Activated CD8-positive, alpha-beta T cell treated with anti-CD3 and anti-CD28 coated beads, Interleukin-2, amount 10 ng/mL, durations not matched to agents 7 days and 5 days (primary cell): ENCODE results near the gene SCGB1D4. TPM values are rescaled to one million over a fixed set of nuclear protein-coding genes. Genes with fewer than 3 reads are reported as not detected.
A peak's percentile ranks its signal among the peaks of the same experiment; 100 is the strongest.
"Not testable (repeated sequence)": the region's sequence is repeated elsewhere in the genome, so short reads cannot be mapped to it uniquely, and the experiment has no call there.

Source experiments
- ATAC-seq: fragments of 150-1000 bp; cut with Tn5 transposase; one replicate; pipeline ENCODE4 v1.10.0; 2021; ENCODE audit warnings: moderate library complexity
- CTCF ChIA-PET: fragments of 350-600 bp; sonication (Branson Sonifier 250); formaldehyde crosslinking; loops from one replicate; lab custom pipeline; 2021; ENCODE audit warnings: antibody characterized with exemption; lab: Charles Lee
- POLR2A ChIA-PET: fragments of 350-600 bp; sonication (Branson Sonifier 250); formaldehyde crosslinking; loops from one replicate; lab custom pipeline; 2021; ENCODE audit warnings: antibody characterized with exemption; lab: Charles Lee
- DNase-seq: peaks from one replicate; pipeline ENCODE4 v3.0.0-alpha.2; 2020
- H3K27ac Mint-ChIP-seq: one replicate; pipeline ENCODE4 v1.8.0; 2021; ENCODE audit warnings: mild to moderate bottlenecking, mixed read lengths
- H3K27me3 Mint-ChIP-seq: one replicate; pipeline ENCODE4 v1.8.0; 2021; ENCODE audit warnings: low read depth, mixed read lengths
- H3K36me3 Mint-ChIP-seq: one replicate; pipeline ENCODE4 v1.8.0; 2021; ENCODE audit warnings: low read depth, mixed read lengths
- H3K4me1 Mint-ChIP-seq: one replicate; pipeline ENCODE4 v1.8.0; 2021; ENCODE audit warnings: low read depth, mixed read lengths
- H3K4me3 Mint-ChIP-seq: one replicate; pipeline ENCODE4 v1.8.0; 2021; ENCODE audit warnings: mild to moderate bottlenecking, mixed read lengths
- H3K9me3 Mint-ChIP-seq: one replicate; pipeline ENCODE4 v1.8.0; 2022; ENCODE audit warnings: mixed read lengths; ENCODE audit not compliant: insufficient read depth
- total RNA-seq, 2 experiments: library from RNA; stranded (reverse); gene quantifications; one replicate each; pipeline ENCODE4 v1.2.3, GENCODE V29; 2021

Gene SCGB1D4, protein sequence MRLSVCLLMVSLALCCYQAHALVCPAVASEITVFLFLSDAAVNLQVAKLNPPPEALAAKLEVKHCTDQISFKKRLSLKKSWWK
- total RNA-seq, result not detected

DNA sequence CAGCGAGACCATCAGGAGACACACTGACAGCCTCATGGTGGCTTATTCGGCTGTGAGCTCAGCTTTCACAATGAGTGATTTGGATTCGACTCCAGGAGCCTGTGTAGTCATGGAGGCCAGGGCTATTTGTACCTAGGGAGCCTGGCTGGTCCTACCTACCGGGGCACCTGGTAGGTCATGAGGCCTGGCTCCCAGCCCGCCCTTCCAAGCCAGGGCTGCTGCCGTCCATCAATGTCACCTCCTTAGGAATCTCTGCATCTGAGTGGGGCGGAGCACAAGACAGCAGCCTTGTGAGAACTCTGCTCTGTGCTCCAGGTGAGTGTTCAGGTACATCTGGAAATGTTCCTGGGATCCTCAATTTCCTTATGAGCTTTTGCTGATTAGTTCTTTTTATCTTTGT is at the start of gene SCGB1D4:
Gene SCGB1D4 (minus strand): TSS at position 101 of the 400 bp plus-strand sequence. CDS start 65 bp downstream, at position 36.
- H3K4me3 Mint-ChIP-seq, result no peak within 1 kb of the TSS
- H3K27ac Mint-ChIP-seq, result no peak within 1 kb of the TSS
- ChIA-PET POLR2A (no interaction called here), CTCF (interaction anchor here (1.0 to 1.2 kb wide), 4 partner anchors 12 to 65 kb away, joined by 3 to 9 read pairs (median 4); no protein-coding TSS in a partner anchor)
- DNase-seq, result no peak
- H3K9me3 Mint-ChIP-seq, result no peaks in the 10 kb centered on the region
- no peaks in the 10 kb centered on the region for H3K36me3 Mint-ChIP-seq
- ATAC-seq, result no peak
- no peaks in the 10 kb centered on the region for H3K4me1 Mint-ChIP-seq
- H3K27me3 Mint-ChIP-seq, result peaks cover 27% of the 10 kb centered on the region

- H3K27me3 Mint-ChIP-seq, result no peaks in the 10 kb centered on the region
- POLR2A ChIA-PET, result no interaction called here
Measured at GRCh38 chr11:62345861-62346260, 47.0 kb upstream of the SCGB1D4 start.

DNA sequence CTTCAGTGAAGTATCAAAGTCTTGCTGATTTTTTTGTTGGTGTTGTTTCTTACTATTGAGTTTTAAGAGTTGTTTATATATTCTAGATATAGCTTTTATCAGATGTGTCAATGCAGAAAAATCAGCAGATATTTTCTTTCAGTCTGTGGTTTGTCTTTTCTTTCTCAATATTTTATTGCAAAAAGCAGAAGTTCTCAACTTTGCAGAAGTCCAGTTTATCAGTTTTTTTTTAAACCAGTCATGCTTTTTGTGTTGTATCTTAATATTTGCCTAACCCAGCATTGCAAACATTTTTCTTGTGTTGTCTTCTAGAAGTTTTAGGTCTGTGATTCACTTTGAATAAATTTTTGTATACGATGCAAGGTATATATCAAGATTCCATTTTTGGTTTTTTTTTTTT is 45.3 kb upstream of the SCGB1D4 start:
- ChIA-PET CTCF (no interaction called here), POLR2A (no interaction called here)
- no peak for DNase-seq
- Mint-ChIP-seq H3K27ac (no peak overlapping the region), H3K9me3 (no peaks in the 10 kb centered on the region), H3K27me3 (no peaks in the 10 kb centered on the region), H3K36me3 (peaks cover 4% of the 10 kb centered on the region), H3K4me3 (no peak overlapping the region), H3K4me1 (no peaks in the 10 kb centered on the region)
- ATAC-seq, result no peak

More at GRCh38 chr11:62345861-62346260, 47.0 kb upstream of the SCGB1D4 start:
- no peak for DNase-seq
- Mint-ChIP-seq H3K27ac (no peak overlapping the region), H3K4me3 (no peak overlapping the region), H3K36me3 (peaks cover 4% of the 10 kb centered on the region), H3K9me3 (no peaks in the 10 kb centered on the region), H3K4me1 (no peaks in the 10 kb centered on the region)
- no peak for ATAC-seq
- CTCF ChIA-PET, result no interaction called here

- DNase-seq, H3K36me3 Mint-ChIP-seq, H3K4me1 Mint-ChIP-seq, H3K4me3 Mint-ChIP-seq, H3K9me3 Mint-ChIP-seq, H3K27me3 Mint-ChIP-seq, H3K27ac Mint-ChIP-seq, POLR2A ChIA-PET, ATAC-seq: not testable (repeated sequence)
- CTCF ChIA-PET, result interaction anchor here (1.2 kb wide), 1 partner anchor 34 kb away, joined by 5 read pairs; no protein-coding TSS in a partner anchor
Measured at GRCh38 chr11:62343646-62344190, 44.8 kb upstream of the SCGB1D4 start.

DNA sequence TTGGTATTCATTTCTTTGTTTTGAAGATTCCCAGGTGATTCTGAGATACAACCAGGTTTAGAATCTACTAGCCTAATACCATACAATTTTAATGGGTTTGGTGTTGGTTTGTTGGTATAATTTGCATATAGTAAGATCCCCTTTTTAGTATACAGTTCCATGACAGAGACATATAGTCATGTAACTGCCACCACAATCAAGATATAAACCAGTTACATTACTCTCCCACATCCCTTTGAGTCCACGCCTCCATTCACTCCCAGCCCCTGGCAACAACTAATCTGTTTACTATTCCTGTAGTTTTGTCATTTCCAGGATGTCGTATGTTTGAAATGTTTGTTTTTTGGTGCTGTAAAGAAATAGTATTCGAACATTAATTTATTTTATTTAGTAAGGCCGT is 42.7 kb upstream of the SCGB1D4 start:
- ATAC-seq, result no peak

GRCh38 chr11:62340269-62340901 is 41.5 kb upstream of the SCGB1D4 start:
- Mint-ChIP-seq H3K27ac (no peak overlapping the region), H3K36me3 (peaks cover 4% of the 10 kb centered on the region), H3K4me3 (no peak overlapping the region), H3K4me1 (peaks cover 12% of the 10 kb centered on the region), H3K9me3 (no peaks in the 10 kb centered on the region), H3K27me3 (peaks cover 13% of the 10 kb centered on the region)
- CTCF ChIA-PET, result interaction anchor here (0.9 to 4.6 kb wide), 15 partner anchors 10 to 84 kb away, joined by 3 to 50 read pairs (median 6); no protein-coding TSS in a partner anchor
- DNase-seq, result peak; percentile 72
- ATAC-seq, result peak; percentile 50
- POLR2A ChIA-PET, result no interaction called here

More for the DNA sequence above, 42.7 kb upstream of the SCGB1D4 start:
- POLR2A ChIA-PET, result no interaction called here
- peaks cover 4% of the 10 kb centered on the region for H3K36me3 Mint-ChIP-seq
- no peak for DNase-seq
- CTCF ChIA-PET, result interaction anchor here (1.2 to 4.6 kb wide), 6 partner anchors 9 to 38 kb away, joined by 3 to 50 read pairs (median 9); no protein-coding TSS in a partner anchor
- peaks cover 5% of the 10 kb centered on the region for H3K27me3 Mint-ChIP-seq
- H3K4me3 Mint-ChIP-seq, result no peak overlapping the region
- peaks cover 12% of the 10 kb centered on the region for H3K4me1 Mint-ChIP-seq
- H3K9me3 Mint-ChIP-seq, result no peaks in the 10 kb centered on the region
- no peak overlapping the region for H3K27ac Mint-ChIP-seq

DNA sequence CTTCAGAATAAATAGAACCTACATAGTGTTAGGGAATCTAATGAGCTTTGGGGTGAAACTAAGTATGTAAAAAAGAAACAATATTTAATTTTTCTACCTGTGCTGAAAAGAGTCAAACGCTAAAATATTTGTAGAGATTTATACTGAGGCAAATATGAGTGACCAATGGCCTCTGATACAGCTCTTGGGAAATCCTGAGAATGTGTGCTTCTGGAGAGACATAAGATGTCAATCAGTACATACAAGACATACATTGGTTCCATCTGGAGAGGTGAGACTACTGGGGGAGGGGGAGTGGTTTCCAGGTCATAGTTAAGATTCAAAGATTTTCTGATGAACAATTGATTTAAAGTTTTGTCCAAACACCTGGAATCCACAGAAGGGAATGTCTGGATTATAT is 39.3 kb upstream of the SCGB1D4 start:
- peaks cover 12% of the 10 kb centered on the region for H3K4me1 Mint-ChIP-seq
- ChIA-PET CTCF (interaction anchor here (0.8 to 4.6 kb wide), 11 partner anchors 9 to 468 kb away, joined by 3 to 50 read pairs (median 3); no protein-coding TSS in a partner anchor), POLR2A (interaction anchor here (0.7 kb wide), 1 partner anchor 34 kb away, joined by 3 read pairs; no protein-coding TSS in a partner anchor)
- H3K9me3 Mint-ChIP-seq, result no peaks in the 10 kb centered on the region
- no peak overlapping the region for H3K27ac Mint-ChIP-seq
- DNase-seq (no peak), ATAC-seq (no peak)
- peaks cover 19% of the 10 kb centered on the region for H3K27me3 Mint-ChIP-seq
- peak overlapping the region; percentile 84 for H3K4me3 Mint-ChIP-seq
- H3K36me3 Mint-ChIP-seq, result no peaks in the 10 kb centered on the region

DNA sequence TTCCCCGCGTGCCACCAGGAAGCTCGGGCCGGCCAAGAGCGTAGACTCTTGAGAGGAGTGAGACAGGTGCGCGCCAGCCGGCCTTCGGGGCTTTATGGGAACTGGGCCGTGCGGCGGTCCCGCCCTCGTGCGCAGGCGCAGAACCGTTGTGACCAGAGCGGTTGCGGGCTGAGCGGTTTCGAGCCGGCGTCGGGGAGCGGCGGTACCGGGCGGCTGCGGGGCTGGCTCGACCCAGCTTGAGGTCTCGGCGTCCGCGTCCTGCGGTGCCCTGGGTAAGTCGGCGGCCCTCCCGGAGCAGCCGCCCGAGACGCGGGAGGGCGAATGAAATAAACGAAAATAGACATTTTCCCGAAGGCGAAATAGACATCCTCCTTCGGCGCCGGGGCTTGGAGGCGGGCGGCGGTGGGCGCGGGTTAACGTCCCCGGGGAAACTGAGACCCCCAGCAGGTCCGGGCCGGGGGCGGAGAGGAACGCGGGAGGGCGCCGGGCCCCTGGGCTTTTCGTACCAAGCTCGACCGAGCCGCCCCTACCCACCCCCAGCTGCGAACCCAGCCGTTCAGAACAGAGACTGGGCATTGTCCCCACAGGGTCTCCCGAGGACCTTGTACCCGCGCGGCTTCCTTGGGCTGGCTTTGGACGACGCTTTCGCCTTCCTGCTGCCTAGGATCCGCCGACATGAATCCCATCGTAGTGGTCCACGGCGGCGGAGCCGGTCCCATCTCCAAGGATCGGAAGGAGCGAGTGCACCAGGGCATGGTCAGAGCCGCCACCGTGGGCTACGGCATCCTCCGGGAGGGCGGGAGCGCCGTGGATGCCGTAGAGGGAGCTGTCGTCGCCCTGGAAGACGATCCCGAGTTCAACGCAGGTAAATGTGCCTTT is 38.7 kb upstream of the SCGB1D4 start, which contains the start of gene ASRGL1:
Gene ASRGL1 (plus strand): TSS at position 146 of the 879 bp plus-strand sequence. CDS start 530 bp downstream, at position 676.
- H3K27me3 Mint-ChIP-seq, result peaks cover 19% of the 10 kb centered on the region
- CTCF ChIA-PET, result interaction anchor here (0.8 to 4.6 kb wide), 12 partner anchors 10 to 467 kb away, joined by 3 to 50 read pairs (median 4); no protein-coding TSS in a partner anchor
- ATAC-seq, result peak; percentile 93
- H3K4me1 Mint-ChIP-seq, result peaks cover 12% of the 10 kb centered on the region
- peak; percentile 83 for DNase-seq
- POLR2A ChIA-PET, result interaction anchor here (0.7 to 0.8 kb wide), 2 partner anchors 33 to 34 kb away, joined by 3 read pairs; no protein-coding TSS in a partner anchor
- no peaks in the 10 kb centered on the region for H3K9me3 Mint-ChIP-seq
- peak within 1 kb of the TSS; percentile 84 for H3K4me3 Mint-ChIP-seq
- peak within 1 kb of the TSS; percentile 65 for H3K27ac Mint-ChIP-seq
- no peaks in the 10 kb centered on the region for H3K36me3 Mint-ChIP-seq

DNA sequence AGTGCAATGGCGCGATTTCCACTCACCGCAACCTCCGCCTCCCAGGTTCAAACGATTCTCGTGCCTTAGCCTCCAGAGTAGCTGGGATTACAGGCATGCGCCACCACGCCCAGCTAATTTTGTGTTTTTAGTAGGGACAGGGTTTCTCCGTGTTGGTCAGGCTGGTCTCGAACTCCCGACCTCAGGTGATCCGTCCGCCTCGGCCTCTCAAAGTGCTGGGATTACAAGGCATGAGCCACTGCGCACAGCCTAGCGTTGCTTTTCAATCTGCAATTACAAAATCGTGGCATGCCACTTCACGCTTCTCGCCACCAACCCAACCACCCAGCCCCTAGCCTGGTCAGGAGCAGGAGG is 38.1 kb upstream of the SCGB1D4 start:
- ChIA-PET POLR2A (interaction anchor here (0.8 kb wide), 1 partner anchor 34 kb away, joined by 3 read pairs; no protein-coding TSS in a partner anchor), CTCF (interaction anchor here (0.9 to 4.6 kb wide), 5 partner anchors 14 to 229 kb away, joined by 3 to 50 read pairs (median 4); no protein-coding TSS in a partner anchor)
- H3K27me3 Mint-ChIP-seq, result peaks cover 19% of the 10 kb centered on the region
- H3K9me3 Mint-ChIP-seq, DNase-seq, H3K36me3 Mint-ChIP-seq, ATAC-seq: not testable (repeated sequence)
- peak overlapping the region; percentile 84 for H3K4me3 Mint-ChIP-seq
- peaks cover 12% of the 10 kb centered on the region for H3K4me1 Mint-ChIP-seq
- H3K27ac Mint-ChIP-seq, result peak overlapping the region; percentile 65

GRCh38 chr11:62333768-62334167 is 34.9 kb upstream of the SCGB1D4 start:
- ChIA-PET POLR2A (no interaction called here), CTCF (interaction anchor here (1.4 kb wide), 1 partner anchor 23 kb away, joined by 3 read pairs; no protein-coding TSS in a partner anchor)
- no peak for ATAC-seq
- H3K36me3 Mint-ChIP-seq, result no peaks in the 10 kb centered on the region
- no peak for DNase-seq
- no peak overlapping the region for H3K4me3 Mint-ChIP-seq
- H3K9me3 Mint-ChIP-seq, result no peaks in the 10 kb centered on the region
- no peak overlapping the region for H3K27ac Mint-ChIP-seq
- H3K4me1 Mint-ChIP-seq, result peaks cover 12% of the 10 kb centered on the region
- H3K27me3 Mint-ChIP-seq, result peaks cover 32% of the 10 kb centered on the region

DNA sequence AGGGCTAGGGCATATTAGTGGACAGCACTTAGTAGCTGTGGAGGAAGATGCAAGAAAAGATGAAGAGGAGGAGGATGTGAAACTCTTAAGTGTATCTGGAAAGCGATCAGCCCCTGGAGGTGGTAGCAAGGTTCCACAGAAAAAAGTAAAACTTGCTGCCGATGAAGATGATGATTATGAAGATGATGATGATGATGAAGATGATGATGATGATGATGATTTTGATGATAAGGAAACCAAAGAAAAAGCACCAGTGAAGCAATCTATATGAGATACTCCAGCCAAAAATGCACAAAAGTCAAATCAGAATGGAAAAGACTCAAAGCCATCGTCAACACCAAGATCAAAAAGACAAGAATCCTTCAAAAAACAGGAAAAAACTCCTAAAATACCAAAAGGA is 32.4 kb upstream of the SCGB1D4 start:
- H3K27ac Mint-ChIP-seq, CTCF ChIA-PET, DNase-seq, H3K4me3 Mint-ChIP-seq, H3K9me3 Mint-ChIP-seq, H3K36me3 Mint-ChIP-seq, ATAC-seq, POLR2A ChIA-PET, H3K4me1 Mint-ChIP-seq: not testable (repeated sequence)
- peaks cover 26% of the 10 kb centered on the region for H3K27me3 Mint-ChIP-seq
